ENCODE data around the gene SCN11A.

DNA sequence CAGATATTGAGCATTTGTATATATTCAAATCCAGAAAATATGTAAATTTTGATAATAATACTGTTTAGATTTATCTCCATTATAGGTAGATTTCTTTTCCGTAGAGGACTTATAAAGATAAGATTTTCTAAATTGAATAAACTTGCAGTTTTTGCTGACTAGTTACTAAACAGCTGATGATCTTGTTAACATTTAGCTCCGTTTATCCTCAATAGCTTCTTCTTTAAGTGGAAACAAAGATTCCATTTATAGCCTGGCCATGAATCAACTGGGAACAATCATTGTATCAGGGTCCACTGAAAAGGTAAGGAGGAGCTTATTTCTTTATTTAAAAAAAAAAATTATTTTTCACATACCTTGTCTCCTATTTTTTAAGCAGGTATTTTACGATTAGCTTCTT, 16.8 kb upstream of the SCN11A start:
- TF ChIP-seq, protein P1, sequence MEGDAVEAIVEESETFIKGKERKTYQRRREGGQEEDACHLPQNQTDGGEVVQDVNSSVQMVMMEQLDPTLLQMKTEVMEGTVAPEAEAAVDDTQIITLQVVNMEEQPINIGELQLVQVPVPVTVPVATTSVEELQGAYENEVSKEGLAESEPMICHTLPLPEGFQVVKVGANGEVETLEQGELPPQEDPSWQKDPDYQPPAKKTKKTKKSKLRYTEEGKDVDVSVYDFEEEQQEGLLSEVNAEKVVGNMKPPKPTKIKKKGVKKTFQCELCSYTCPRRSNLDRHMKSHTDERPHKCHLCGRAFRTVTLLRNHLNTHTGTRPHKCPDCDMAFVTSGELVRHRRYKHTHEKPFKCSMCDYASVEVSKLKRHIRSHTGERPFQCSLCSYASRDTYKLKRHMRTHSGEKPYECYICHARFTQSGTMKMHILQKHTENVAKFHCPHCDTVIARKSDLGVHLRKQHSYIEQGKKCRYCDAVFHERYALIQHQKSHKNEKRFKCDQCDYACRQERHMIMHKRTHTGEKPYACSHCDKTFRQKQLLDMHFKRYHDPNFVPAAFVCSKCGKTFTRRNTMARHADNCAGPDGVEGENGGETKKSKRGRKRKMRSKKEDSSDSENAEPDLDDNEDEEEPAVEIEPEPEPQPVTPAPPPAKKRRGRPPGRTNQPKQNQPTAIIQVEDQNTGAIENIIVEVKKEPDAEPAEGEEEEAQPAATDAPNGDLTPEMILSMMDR (IDR thresholded peaks at IDR 0.05) = no peak
- TF ChIP-seq POLR2A (IDR thresholded peaks at IDR 0.05; ENCODE audit: low read length) (no peak), KDM1A (IDR thresholded peaks at IDR 0.05; ENCODE audit: low read depth) (no peak), CHD4 (IDR thresholded peaks at IDR 0.05; ENCODE audit: borderline replicate concordance) (no peak), BHLHE40 (IDR thresholded peaks at IDR 0.05; ENCODE audit: low read depth, low read length) (no peak), PHF8 (IDR thresholded peaks at IDR 0.05; ENCODE audit: borderline replicate concordance, low read depth) (no peak), SMC3 (IDR thresholded peaks at IDR 0.05) (no peak), RNF2 (IDR thresholded peaks at IDR 0.05; ENCODE audit: borderline replicate concordance, low read depth) (no peak), RCOR1 (IDR thresholded peaks at IDR 0.05; ENCODE audit: low read depth, low read length) (no peak), EP300 (IDR thresholded peaks at IDR 0.05) (no peak), CBX2 (IDR thresholded peaks at IDR 0.05; ENCODE audit: borderline replicate concordance, low read depth) (no peak), MAZ (IDR thresholded peaks at IDR 0.05; ENCODE audit: borderline replicate concordance, low read depth, low read length) (no peak)
- TF ChIP-seq, protein P2, sequence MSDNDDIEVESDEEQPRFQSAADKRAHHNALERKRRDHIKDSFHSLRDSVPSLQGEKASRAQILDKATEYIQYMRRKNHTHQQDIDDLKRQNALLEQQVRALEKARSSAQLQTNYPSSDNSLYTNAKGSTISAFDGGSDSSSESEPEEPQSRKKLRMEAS (IDR thresholded peaks at IDR 0.05) = no peak

Measured in A549 (cell line).